IPS DF 4.7 (cell line): ENCODE data around the gene MAS1L.

Source experiments
- DNase-seq: peaks from one replicate; pipeline ENCODE4 v3.0.0-alpha.2; 2013; ENCODE audit warnings: low spot score; ENCODE audit errors: extremely low read depth

MAS1L gene

GRCh38 chr6:29487660-29488059 lies at the start of gene MAS1L:
Gene MAS1L (minus strand): TSS chr6:29487956. CDS start chr6:29487902, 54 bp downstream.
- no peak for DNase-seq

GRCh38 chr6:29532320-29532951 lies 44.7 kb upstream of the MAS1L start:
- no peak for DNase-seq

GRCh38 chr6:29531668-29532067 lies 43.9 kb upstream of the MAS1L start:
- no peak for DNase-seq

- no peak for DNase-seq
Measured at GRCh38 chr6:29530671-29531310, 43.0 kb upstream of the MAS1L start.

- DNase-seq: no peak
Measured at GRCh38 chr6:29529956-29530355, 42.2 kb upstream of the MAS1L start.

- no peak for DNase-seq
Measured at GRCh38 chr6:29528988-29529560, 41.3 kb upstream of the MAS1L start.

- DNase-seq: no peak
Measured at GRCh38 chr6:29528300-29528931, 40.7 kb upstream of the MAS1L start.

GRCh38 chr6:29527564-29527963 lies 39.8 kb upstream of the MAS1L start:
- DNase-seq: no peak

GRCh38 chr6:29527126-29527525 lies 39.4 kb upstream of the MAS1L start:
- no peak for DNase-seq

GRCh38 chr6:29525311-29525639 lies 37.5 kb upstream of the MAS1L start:
- DNase-seq: no peak

- DNase-seq: peak; percentile 5
Measured at GRCh38 chr6:29524444-29525310, 36.9 kb upstream of the MAS1L start.

- DNase-seq: no peak
Measured at GRCh38 chr6:29524044-29524443, 36.3 kb upstream of the MAS1L start.

- no peak for DNase-seq
Measured at GRCh38 chr6:29522227-29522626, 34.5 kb upstream of the MAS1L start.

GRCh38 chr6:29521006-29521680 lies 33.4 kb upstream of the MAS1L start:
- DNase-seq: no peak

GRCh38 chr6:29520232-29520631 lies 32.5 kb upstream of the MAS1L start:
- no peak for DNase-seq

- DNase-seq: no peak
Measured at GRCh38 chr6:29519291-29520010, 31.7 kb upstream of the MAS1L start.

GRCh38 chr6:29517728-29518440 lies 30.1 kb upstream of the MAS1L start:
- no peak for DNase-seq

- DNase-seq: no peak
Measured at GRCh38 chr6:29517245-29517644, 29.5 kb upstream of the MAS1L start.

GRCh38 chr6:29516108-29516507 lies 28.4 kb upstream of the MAS1L start:
- no peak for DNase-seq
